Kidney epithelial cell (primary cell): ENCODE measurements around the gene CCDC197. TPM values are rescaled to one million over a fixed set of nuclear protein-coding genes. Genes with fewer than 3 reads are reported as not detected.

ENCODE experiments used
- DNase-seq: peaks from one replicate; pipeline ENCODE4 v3.0.0-alpha.2; 2010; ENCODE audit warnings: low read depth
- H3K27me3 ChIP-seq: 2 replicates; pipeline ENCODE4 v1.6.0; 2011; ENCODE audit warnings: low read length; ENCODE audit not compliant: control insufficient read depth, insufficient read depth
- H3K36me3 ChIP-seq: 2 replicates; pipeline ENCODE4 v1.5.1; 2011; ENCODE audit warnings: low read length; ENCODE audit not compliant: control insufficient read depth, insufficient read depth
- H3K4me3 ChIP-seq: 2 replicates; pipeline ENCODE4 v1.5.1; 2011; ENCODE audit warnings: low read depth, mild to moderate bottlenecking, control low read depth, low read length
- total RNA-seq: library from RNA; depleted of rRNA; stranded (reverse); fragments of >200 nt; gene quantifications from 2 replicates; pipeline ENCODE4 v1.2.3, GENCODE V29; 2015
- TF ChIP-seq, protein P1 (sequence below): IDR thresholded peaks from 2 replicates; pipeline ENCODE4 v1.5.1; 2011; ENCODE audit warnings: mild to moderate bottlenecking, moderate library complexity, low read length, control low read depth, inconsistent platforms; ENCODE audit not compliant: insufficient read depth, poor library complexity, severe bottlenecking

The CCDC197 gene
- total RNA-seq, 1 donor from 2014 or later, result not detected

DNA sequence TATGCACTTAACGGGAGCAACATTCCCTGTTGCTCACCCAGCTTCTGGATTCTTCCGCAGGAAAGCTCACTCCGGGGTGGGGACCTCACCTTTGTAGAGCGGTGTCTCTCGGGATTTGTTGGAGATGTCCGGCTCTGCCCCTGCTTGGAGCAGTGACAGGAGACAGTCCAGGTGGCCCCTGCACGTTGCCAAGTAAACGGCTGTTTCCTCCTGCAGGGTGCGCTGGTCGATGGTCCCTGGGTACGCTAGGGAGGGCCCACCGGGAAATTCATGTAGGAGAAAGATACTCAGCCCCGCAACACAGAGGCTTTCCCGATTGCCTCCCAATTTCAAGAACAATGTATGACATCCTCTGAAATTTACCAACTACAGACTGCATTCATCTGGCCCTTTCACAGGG, 43.8 kb upstream of the CCDC197 start:
- H3K27me3 ChIP-seq, result no peaks in the 10 kb centered on the region
- no peak overlapping the region for H3K4me3 ChIP-seq
- H3K36me3 ChIP-seq, result no peaks in the 10 kb centered on the region
- TF ChIP-seq, protein P1, sequence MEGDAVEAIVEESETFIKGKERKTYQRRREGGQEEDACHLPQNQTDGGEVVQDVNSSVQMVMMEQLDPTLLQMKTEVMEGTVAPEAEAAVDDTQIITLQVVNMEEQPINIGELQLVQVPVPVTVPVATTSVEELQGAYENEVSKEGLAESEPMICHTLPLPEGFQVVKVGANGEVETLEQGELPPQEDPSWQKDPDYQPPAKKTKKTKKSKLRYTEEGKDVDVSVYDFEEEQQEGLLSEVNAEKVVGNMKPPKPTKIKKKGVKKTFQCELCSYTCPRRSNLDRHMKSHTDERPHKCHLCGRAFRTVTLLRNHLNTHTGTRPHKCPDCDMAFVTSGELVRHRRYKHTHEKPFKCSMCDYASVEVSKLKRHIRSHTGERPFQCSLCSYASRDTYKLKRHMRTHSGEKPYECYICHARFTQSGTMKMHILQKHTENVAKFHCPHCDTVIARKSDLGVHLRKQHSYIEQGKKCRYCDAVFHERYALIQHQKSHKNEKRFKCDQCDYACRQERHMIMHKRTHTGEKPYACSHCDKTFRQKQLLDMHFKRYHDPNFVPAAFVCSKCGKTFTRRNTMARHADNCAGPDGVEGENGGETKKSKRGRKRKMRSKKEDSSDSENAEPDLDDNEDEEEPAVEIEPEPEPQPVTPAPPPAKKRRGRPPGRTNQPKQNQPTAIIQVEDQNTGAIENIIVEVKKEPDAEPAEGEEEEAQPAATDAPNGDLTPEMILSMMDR, result no peak
- no peak for DNase-seq

DNA sequence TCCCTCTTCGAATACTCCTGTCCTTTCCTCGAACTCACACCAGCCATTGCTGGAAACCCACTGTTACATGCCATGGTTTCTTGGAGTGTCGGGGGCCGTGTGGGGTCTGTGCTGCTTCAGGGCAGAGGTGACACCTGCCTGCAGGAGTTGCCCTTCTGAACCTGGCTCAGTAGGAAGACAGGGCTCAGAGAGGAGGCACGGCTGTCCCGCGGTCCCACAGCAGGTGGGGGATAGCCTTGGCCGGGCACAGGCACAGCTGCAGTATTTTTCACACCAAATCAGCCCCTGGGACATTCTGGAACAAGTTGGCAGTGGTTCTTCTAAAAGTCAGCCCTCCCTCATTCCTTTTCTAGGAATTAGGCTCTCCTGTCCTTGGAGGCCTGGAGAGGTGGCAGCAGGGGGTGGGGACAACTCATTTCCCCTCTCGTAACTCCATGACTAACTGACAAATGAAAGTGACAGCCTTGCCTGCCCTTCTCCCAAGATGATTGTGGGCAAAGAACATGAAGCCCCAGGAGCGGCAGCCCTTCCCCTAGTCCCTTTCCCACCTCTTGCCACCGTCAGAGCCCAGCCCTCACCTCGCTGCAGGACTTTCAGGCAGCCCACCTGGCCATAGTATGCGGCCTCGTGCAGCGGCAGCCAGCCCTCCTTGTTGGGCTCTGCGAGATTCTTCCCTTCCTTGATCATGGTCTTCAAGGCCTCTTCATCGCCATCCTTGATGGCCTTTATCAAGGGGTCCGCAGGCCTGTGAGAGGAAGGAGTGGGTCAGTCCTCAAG, 43.2 kb upstream of the CCDC197 start:
- H3K4me3 ChIP-seq, result no peak overlapping the region
- TF ChIP-seq, protein P1, result no peak
- H3K27me3 ChIP-seq, result no peaks in the 10 kb centered on the region
- H3K36me3 ChIP-seq, result no peaks in the 10 kb centered on the region
- DNase-seq, result no peak

DNA sequence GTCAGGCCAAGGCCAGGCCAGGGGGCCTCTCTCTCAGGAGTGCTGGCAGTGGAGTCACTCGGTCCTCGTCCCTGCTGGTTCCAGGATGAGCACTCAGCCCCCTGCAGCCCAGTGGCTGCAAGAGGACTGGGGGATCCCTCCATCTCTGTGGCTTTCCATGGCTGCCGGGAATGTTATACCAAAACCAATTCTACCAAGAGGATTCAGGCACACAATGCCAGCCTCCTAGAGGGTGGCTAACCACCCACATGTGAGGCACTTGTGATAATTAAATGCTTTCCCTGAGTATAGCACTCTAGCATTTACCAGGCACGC, 42.6 kb upstream of the CCDC197 start:
- Histone ChIP-seq H3K27me3 (no peaks in the 10 kb centered on the region), H3K4me3 (no peak overlapping the region), H3K36me3 (no peaks in the 10 kb centered on the region)
- TF ChIP-seq, protein P1, result no peak
- no peak for DNase-seq

DNA sequence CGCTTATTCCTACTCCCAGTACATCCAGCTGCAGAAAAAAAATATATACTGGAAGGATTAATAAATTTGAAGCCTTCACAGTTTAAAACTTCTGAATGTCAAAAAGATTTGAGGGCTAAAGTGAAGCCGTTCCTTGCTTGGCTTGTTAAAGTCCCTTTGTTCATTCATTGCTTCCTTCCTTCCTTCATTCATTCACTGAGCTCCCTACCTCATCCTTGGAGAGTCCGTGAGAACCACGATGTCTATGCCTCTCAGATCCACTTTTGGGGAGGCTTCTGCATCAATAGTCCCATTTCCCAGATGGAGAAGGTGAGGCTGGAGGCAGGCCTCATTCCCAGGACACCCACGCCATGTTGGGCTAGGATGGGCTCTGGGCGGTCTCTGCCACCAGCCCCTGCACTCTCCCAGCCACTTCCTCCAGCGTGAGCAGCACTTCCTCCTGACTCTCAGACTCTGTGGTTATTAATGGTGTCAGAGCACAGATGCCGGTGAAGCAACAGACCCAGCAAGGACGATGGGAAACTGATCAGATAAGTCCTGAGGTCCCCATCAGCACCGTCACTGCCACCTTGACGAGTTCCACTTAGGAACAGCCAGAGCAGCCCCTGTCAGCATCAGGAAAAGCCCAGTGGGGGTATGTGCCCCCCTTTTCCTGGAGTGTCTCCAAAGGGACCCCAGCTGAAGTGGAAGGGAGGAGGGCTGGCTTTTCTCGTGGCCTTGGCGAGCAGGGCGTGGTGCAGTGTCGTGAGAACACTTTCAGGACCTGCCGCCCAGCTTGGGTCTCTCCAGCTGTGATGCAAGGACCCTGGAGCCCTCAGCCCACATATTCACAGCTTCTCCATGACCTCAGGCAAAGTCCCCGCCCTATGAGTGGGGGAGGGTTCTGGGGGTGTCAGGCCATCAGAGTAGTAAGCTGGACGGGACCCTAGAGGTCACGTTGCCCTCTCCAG, 41.9 kb upstream of the CCDC197 start:
- Histone ChIP-seq H3K27me3 (no peaks in the 10 kb centered on the region), H3K36me3 (no peaks in the 10 kb centered on the region), H3K4me3 (no peak overlapping the region)
- DNase-seq, result no peak
- TF ChIP-seq, protein P1, result no peak

DNA sequence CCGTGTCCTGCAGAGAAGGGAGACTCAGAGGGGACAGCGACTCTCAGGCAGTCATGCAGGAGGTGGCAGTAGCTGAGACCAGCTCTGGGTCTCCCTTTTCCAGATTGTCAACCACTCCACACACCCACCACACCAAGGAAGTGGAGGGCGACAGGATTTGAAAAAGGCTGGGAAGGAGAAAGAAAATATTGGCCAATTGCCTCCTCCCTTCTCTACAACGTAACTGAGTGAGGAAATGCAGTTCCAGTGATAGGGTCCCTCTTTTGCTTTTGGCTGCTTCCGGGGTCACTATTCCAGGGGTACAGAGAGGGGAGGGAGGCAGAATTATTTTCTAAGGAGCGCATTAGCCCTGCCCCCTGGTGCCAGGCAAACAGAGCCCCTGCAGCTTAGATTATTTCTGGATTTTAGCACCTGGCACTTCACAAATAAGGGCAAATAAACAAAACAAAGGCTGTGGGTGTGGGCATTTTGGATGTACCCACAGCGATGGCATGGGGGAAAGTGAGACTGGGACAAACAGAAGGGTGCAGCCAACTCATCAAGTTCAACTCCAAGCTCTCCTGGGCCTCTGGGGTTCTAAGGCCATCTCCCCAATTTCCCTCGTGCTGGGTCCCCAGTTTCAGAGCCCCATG, 41.1 kb upstream of the CCDC197 start:
- TF ChIP-seq, protein P1, result no peak
- Histone ChIP-seq H3K27me3 (no peaks in the 10 kb centered on the region), H3K36me3 (no peaks in the 10 kb centered on the region), H3K4me3 (no peak overlapping the region)
- no peak for DNase-seq
